Calu3 (cell line): ENCODE results near the gene METTL22. TPM values are rescaled to one million over a fixed set of nuclear protein-coding genes. Genes with fewer than 3 reads are reported as not detected.

Experiments
- BruUV-seq: library from RNA; stranded (reverse); fragments of 400-500 nt; replicated peaks from 2 replicates; lab custom pipeline; 2021; lab: Mats Ljungman, UMichigan
- CTCF ChIA-PET: fragments of 300-600 bp; sonication (Branson Sonifier 250); formaldehyde crosslinking; loops from one replicate; lab custom pipeline; 2022; ENCODE audit warnings: antibody characterized with exemption; lab: Charles Lee
- DNase-seq: peaks from one replicate; pipeline ENCODE4 v3.0.0; 2022
- H3K27ac Mint-ChIP-seq: one replicate; pipeline ENCODE4 v1.8.0; 2022; ENCODE audit warnings: mixed read lengths; ENCODE audit not compliant: unreplicated experiment
- H3K27me3 Mint-ChIP-seq: one replicate; pipeline ENCODE4 v1.8.0; 2022; ENCODE audit warnings: mixed read lengths; ENCODE audit not compliant: unreplicated experiment
- H3K36me3 Mint-ChIP-seq: one replicate; pipeline ENCODE4 v1.8.0; 2022; ENCODE audit warnings: mild to moderate bottlenecking, moderate library complexity, mixed read lengths; ENCODE audit not compliant: insufficient read depth, unreplicated experiment
- H3K4me1 Mint-ChIP-seq: one replicate; pipeline ENCODE4 v1.8.0; 2022; ENCODE audit warnings: mild to moderate bottlenecking, low read depth, mixed read lengths; ENCODE audit not compliant: unreplicated experiment
- H3K4me3 Mint-ChIP-seq: one replicate; pipeline ENCODE4 v1.8.0; 2022; ENCODE audit warnings: mild to moderate bottlenecking, low read depth, moderate library complexity, mixed read lengths; ENCODE audit not compliant: unreplicated experiment
- H3K9me3 Mint-ChIP-seq: one replicate; pipeline ENCODE4 v1.8.0; 2022; ENCODE audit warnings: low read depth, mixed read lengths; ENCODE audit not compliant: unreplicated experiment
- intact Hi-C: fragments of 100-400 bp; cut with micrococcal nuclease; formaldehyde crosslinking; loops from one replicate; pipeline ENCODE4 v1.10.0; 2022; ENCODE audit not compliant: unreplicated experiment
- total RNA-seq: library from RNA; stranded (reverse); gene quantifications from 2 replicates; pipeline ENCODE4 v1.2.3, GENCODE V29; 2022
- TF ChIP-seq, protein P1 (sequence below): fragments of 200-600 bp; IDR thresholded peaks from one replicate; pipeline ENCODE4 v1.8.0; 2022; ENCODE audit warnings: antibody characterized with exemption; ENCODE audit not compliant: unreplicated experiment

METTL22 gene
- total RNA-seq, 1 experiment from 2014 or later: 71.7 TPM

DNA sequence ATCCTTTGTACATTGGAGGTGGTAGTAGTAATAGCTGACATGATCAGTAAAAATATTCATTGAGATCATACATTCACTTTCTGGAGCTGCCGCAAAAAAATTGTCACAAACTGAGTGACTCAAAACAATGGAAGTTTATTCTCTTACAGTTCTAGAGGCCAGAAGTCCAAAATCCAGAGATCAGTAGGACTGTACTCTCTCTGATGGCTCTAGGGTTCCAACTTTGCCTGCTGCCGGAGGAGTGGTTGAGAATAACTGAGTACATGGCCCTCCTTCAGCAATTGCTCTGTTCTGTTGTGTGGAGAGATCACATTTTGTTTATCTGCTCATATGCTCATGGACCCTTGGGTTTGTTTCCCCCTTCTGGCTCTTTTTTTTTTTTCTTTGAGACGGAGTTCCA, 76.5 kb downstream of the METTL22 start:
- DNase-seq: no peak
- no peaks in the 10 kb centered on the region for H3K9me3 Mint-ChIP-seq
- CTCF ChIA-PET: no interaction called here
- no peaks in the 10 kb centered on the region for H3K27me3 Mint-ChIP-seq
- H3K4me3 Mint-ChIP-seq: no peak overlapping the region
- BruUV-seq: no TSS peak
- H3K36me3 Mint-ChIP-seq: no peaks in the 10 kb centered on the region
- H3K4me1 Mint-ChIP-seq: no peaks in the 10 kb centered on the region
- no peak overlapping the region for H3K27ac Mint-ChIP-seq
- TF ChIP-seq, protein P1, sequence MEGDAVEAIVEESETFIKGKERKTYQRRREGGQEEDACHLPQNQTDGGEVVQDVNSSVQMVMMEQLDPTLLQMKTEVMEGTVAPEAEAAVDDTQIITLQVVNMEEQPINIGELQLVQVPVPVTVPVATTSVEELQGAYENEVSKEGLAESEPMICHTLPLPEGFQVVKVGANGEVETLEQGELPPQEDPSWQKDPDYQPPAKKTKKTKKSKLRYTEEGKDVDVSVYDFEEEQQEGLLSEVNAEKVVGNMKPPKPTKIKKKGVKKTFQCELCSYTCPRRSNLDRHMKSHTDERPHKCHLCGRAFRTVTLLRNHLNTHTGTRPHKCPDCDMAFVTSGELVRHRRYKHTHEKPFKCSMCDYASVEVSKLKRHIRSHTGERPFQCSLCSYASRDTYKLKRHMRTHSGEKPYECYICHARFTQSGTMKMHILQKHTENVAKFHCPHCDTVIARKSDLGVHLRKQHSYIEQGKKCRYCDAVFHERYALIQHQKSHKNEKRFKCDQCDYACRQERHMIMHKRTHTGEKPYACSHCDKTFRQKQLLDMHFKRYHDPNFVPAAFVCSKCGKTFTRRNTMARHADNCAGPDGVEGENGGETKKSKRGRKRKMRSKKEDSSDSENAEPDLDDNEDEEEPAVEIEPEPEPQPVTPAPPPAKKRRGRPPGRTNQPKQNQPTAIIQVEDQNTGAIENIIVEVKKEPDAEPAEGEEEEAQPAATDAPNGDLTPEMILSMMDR: no peak
- intact Hi-C loops: no loop called here

Other genes with a start within 250 kb of the METTL22 start
- not detected in 2 replicates for gene TMEM114, start 31.2 kb upstream of the METTL22 start, total RNA-seq
- gene ABAT, start 52.9 kb downstream of the METTL22 start, total RNA-seq: 12.6 and 14.2 TPM in 2 replicates
- gene TMEM186, start 175.9 kb downstream of the METTL22 start, total RNA-seq: 20.9 and 23.6 TPM in 2 replicates
- 88.3 and 92.8 TPM in 2 replicates for gene PMM2, start 176.1 kb downstream of the METTL22 start, total RNA-seq
- gene CARHSP1, start 247.3 kb downstream of the METTL22 start, total RNA-seq: 89.2 and 104 TPM in 2 replicates